Pericardium fibroblast (primary cell): ENCODE measurements around the gene SIN3A. TPM values are rescaled to one million over a fixed set of nuclear protein-coding genes. Genes with fewer than 3 reads are reported as not detected.

Source experiments
- total RNA-seq: library from RNA; depleted of rRNA; stranded (reverse); fragments of >200 nt; gene quantifications from 2 replicates; pipeline ENCODE4 v1.2.3, GENCODE V29; 2015

The SIN3A gene
- 16.9 and 22.6 TPM in 2 replicates for total RNA-seq

GRCh38 chr15:75451674-75452363 is at the start of gene SIN3A:
SIN3A (minus strand) TSS chr15:75451690; CDS start chr15:75430375, 21,315 bp downstream.

GRCh38 chr15:75367913-75368688 is 83.4 kb downstream of the SIN3A start, which contains the start of gene MAN2C1:
MAN2C1 (minus strand) TSS chr15:75368607; CDS start chr15:75368583, 24 bp downstream.

DNA sequence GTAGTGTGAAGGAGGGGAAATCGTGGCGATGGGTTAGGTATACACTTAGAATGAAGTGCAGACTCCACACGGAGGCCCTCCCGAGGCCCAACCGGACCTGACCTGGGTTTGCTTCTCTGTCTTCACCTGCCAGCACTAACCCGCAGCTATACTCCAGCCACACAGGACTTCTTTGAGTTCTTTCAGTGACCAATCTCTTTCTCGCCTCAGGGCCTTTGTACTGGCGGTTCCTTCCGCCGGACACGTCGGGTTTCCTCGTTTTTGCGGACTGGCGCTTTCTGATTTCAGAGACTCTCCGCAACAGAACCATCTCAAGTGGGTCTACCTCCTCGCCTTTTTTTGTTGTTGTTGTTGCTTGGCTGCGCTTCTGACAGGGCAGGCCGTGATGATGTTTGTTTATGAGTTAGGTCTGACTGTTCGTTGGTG is 104.7 kb downstream of the SIN3A start, which contains the start of gene NEIL1:
NEIL1 (plus strand) TSS at position 244 of the 426 bp plus-strand sequence. CDS start 1,867 bp downstream, outside the sequence.

GRCh38 chr15:75335705-75336355 is 115.7 kb downstream of the SIN3A start, which contains the start of gene COMMD4:
COMMD4 (plus strand) TSS chr15:75336063; CDS start chr15:75336090, 27 bp downstream.

Other genes with a start within 250 kb of the SIN3A start
- 10.9 and 16.9 TPM in 2 replicates for gene C15orf39, start 249.8 kb downstream of the SIN3A start, total RNA-seq
- gene GOLGA6C, start 193.4 kb downstream of the SIN3A start, total RNA-seq, result not detected in 2 replicates
- gene GOLGA6D, start 168.9 kb downstream of the SIN3A start, total RNA-seq, result not detected in 2 replicates
- gene COMMD4, start 115.6 kb downstream of the SIN3A start, total RNA-seq, result 75.2 and 97.9 TPM in 2 replicates
- 2.6 and 18.7 TPM in 2 replicates for gene NEIL1, start 104.7 kb downstream of the SIN3A start, total RNA-seq
- gene MAN2C1, start 83.1 kb downstream of the SIN3A start, total RNA-seq, result 54.0 and 59.7 TPM in 2 replicates
- gene PTPN9, start 127.6 kb upstream of the SIN3A start, total RNA-seq, result 17.3 and 21.4 TPM in 2 replicates
- gene SNUPN, start 174.0 kb upstream of the SIN3A start, total RNA-seq, result 27.3 and 40.9 TPM in 2 replicates
- 91.4 and 112 TPM in 2 replicates for gene IMP3, start 188.5 kb upstream of the SIN3A start, total RNA-seq
- 26.6 and 37.2 TPM in 2 replicates for gene SNX33, start 196.2 kb upstream of the SIN3A start, total RNA-seq